NCI-H146 (cell line): ENCODE measurements around the gene CHD5.
"Not testable (repeated sequence)": the region's sequence is repeated elsewhere in the genome, so short reads cannot be mapped to it uniquely, and the experiment has no call there.

Experiments
- DNase-seq: peaks from one replicate; lab custom pipeline; 2025; lab: John Stamatoyannopoulos, UW

CHD5 gene

DNA sequence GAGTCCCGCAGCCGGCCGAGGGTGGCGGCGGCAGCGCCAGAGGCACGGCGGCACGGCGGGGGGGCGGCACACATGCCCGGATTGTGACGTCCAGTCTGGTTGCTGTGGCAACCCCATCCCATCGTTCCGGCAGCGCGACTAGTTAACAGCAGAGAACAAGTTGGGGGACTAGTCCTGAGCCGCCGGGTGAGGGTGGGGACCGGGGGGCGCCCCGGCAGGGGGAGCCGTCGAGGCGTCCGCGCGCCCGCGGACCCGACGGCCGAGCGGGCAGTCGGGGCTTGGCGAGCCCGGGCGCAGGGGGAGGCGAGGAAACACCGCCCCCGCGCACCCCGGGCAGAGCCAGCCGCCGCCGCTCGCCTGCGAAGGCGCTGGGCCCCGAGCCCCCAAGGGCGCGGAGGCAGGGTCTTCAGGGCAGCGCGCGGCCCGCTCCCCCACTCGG is at the start of gene CHD5:
Gene CHD5, minus strand, starts transcription at position 54 of the 439 bp plus-strand sequence. CDS start 298 bp downstream, outside the sequence.
- peak; percentile 32 for DNase-seq

DNA sequence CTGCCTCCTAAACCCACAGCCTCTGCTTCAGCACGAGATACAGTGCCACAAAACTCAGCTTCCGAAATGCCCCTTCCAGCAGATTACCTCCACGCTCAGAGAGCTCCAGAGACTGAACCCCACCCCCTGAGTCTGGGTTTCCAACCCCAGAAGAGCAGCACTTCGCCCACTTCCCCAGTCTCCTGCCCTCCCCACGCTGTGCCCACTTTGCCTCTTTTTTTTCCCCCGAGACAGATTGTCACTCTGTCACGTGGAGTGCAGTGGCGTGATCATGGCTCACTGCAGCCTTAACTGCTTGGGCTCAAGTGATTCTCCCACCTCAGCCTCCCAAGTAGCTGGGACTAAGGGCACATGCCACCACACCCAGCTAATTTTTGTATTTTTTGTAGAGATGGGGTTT is 45.5 kb upstream of the CHD5 start:
- DNase-seq, result no peak

DNA sequence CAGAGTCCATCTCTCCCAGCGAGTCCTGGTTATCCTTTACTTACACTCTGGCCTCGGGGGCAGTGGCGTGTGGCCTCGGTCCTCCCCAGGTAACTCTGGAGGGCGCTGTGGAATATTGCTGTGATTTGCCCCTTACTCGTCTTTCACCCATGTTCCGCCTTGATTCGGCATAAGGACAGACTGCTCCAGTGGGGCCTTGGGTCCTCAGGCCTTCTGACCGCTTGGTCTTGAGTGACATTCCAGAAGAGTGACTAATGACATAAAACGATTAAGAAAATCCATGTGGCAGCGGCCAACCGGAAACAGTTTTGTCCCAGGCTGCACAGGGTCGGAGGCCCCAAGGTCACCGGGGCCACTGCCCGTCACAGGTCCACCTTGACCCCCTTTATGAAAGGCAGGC is 44.6 kb upstream of the CHD5 start:
- DNase-seq, result no peak

DNA sequence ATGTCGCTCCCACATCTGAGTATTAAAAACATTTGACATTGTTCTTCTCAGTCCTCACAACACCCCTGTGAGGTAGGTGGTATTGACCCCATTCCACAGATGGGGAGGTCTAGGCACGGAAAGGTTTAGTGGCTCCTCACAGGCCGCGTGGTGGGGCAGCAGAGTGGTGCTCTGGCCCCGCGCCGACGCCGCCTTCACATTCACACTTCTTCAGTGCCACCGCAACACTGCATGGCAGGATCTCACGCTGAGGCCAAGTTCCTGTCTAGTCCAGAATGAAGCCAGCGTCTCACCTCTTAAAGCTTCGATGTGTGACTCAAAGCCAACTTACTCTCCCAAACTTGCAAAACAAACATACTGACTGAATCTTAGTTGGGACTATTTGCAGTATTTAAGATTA is 43.5 kb upstream of the CHD5 start:
- DNase-seq, result no peak

DNA sequence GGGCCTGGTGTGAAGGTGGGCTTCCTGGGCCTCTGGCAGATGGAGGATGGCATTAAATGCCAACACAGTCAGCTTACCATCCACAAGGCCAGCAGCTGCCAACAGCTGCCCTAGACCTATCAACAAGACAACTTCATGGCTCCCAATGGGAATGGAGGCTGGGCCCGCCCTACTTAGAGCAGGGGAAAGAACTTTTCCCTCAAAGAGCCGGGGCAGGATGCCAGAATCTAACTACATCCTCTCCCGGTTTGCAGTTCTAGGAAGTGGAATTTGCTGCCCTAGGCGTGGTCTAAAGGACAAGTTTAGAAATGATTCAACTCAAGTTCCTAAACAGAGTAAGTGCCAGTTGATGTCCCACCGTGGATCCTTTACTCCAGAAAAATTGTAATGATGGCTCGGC is 42.5 kb upstream of the CHD5 start:
- no peak for DNase-seq

DNA sequence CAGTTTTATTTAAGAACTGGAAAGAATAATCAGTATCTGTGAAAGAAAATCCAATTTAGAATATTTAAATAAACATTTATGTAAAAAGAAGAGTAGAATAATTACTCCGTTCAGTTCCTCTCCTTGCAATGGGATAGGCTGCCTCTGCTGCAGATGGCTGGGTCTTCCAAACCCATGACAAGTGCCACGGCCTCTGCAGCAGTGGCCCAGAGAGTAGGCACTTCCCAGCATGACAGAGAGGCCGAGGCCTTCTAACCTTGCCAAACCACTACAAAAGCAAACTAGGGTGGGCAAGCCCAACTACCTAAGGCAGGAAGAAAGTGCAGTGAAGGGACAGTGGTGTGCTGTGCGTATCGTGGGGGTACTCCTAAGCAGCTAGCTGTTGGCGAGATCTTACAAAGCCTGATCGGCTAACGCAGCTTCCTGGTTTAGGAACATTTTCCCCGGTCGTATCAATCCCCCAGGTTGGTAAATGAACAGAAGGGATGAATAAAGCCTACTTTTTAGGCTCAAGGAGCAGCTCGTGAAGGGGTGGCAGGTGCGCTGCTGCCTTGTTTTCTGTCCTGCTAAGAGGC is 41.2 kb upstream of the CHD5 start:
- DNase-seq, result no peak

DNA sequence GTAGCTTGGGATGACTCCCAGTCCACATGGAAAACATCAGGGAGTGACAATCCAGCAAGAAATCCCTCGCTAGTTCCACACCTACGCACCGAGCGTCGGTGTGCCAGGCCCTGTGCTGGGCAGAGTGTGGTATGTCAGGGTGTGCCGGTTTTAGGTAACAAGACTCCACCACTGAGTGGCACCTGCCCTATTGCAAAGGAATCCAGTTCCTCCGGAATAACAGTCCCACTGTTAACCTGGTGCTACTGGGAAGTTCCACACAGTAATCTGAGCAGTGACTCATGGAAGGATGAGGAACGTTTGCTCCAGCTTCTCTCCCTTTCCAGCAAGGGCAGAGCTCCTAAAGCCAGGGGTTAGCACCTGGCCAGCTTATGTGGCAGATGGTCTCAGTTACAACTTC is 40.1 kb upstream of the CHD5 start:
- DNase-seq, result no peak

DNA sequence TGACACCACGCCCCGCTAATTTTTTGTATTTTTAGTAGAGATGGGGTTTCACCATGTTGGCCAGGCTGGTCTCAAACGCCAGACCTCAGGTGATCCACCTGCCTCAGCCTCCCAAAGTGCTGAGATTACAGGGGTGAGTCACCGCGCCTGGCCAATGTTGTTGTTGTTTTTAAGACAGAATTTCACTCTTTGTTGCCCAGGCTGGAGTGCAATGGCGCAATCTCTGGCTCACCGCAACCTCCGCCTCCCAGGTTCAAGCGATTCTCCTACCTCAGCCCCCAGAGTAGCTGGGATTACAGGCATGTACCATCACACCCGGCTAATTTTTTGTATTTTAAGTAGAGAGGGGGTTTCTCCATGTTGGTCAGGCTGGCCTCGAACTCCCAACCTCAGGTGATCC is 39.5 kb upstream of the CHD5 start:
- DNase-seq, result not testable (repeated sequence)

DNA sequence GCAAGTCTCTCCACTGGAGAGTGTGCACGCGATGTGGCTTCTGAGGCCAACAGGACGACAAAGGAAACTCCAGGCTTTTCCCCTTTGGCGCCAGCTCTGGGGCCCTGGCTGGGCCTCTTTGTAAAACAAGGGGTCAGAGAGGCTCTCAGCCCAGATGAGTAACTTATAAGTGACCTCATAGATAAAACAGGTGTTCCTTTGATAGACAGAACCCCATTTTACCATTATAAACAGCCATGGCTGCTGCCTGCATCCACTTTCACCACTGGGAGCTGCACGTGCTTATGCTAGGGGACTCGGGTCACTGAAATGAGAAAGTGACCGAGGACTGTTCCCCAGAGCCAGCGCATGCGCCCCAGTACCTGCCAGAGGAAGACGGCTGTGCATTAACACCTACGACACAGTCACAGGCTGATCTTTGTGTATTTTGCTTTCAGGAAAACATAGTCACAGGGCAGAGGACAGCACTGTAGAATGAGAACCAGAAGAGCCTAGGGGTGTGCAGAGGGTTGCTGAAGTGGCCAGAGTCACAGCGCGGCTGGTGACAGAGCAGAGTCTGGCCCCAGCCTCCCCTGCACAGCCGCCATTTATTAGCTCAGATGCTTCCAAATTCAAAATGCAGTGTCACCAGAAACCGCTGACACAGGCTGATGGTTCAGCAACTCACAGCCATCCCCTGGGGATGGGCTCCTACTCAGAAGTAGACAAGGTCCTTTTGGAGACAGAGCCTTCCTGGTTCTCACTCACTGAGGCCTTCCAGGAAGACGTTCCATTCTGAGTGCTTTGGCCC is 38.4 kb upstream of the CHD5 start:
- DNase-seq, result no peak

DNA sequence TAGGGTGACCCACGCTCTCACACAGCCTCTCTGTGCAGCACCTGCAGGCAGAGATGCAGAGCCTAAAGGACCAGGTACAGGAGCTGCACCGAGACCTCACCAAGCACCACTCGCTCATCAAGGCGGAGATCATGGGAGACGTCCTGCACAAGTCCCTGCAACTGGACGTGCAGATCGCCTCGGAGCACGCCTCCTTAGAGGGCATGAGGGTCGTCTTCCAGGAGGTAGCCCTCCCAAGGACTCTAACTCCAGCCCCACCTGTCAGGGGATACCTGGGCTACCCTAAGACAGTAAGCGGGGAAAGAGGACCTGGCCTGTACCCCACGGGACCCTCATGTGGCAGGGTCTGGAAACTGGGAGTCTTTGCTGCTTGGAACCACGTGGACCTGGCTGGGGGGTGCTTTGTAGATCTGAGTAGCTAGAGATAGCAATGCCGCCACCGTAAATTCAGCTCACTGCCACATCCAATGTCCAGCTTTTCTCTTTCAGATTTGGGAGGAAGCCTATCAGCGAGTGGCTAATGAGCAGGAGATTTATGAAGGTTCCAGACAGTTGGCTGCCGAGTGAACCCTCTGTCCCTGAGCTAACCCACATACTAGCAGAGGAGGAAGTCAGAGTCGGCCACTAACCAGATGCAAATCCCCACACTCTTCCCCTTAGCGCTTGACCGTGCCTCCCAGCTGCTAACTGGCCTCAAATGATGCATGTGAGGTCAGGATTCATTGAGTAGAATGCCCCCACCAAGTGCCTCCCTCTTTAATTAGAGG is 32.3 kb upstream of the CHD5 start:
- DNase-seq, result no peak

DNA sequence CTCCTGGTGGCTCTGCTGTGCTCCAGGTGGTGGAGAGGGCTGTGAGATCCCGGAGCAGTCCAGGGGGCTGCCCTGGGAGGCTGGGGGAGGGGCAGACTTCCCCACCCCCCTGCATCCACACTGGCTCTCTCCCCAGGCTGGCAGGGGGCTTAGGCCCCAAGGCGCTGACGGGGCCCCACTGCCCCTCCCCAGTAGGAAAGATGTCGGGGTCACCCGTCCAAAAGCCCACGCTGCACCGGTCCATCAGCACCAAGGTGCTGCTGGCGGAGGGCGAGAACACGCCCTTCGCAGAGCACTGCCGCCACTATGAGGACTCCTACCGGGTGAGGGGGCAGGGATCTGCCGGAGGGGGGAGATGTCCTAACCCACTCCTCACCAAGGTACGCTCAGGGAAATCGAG is 31.6 kb upstream of the CHD5 start:
- DNase-seq, result no peak

DNA sequence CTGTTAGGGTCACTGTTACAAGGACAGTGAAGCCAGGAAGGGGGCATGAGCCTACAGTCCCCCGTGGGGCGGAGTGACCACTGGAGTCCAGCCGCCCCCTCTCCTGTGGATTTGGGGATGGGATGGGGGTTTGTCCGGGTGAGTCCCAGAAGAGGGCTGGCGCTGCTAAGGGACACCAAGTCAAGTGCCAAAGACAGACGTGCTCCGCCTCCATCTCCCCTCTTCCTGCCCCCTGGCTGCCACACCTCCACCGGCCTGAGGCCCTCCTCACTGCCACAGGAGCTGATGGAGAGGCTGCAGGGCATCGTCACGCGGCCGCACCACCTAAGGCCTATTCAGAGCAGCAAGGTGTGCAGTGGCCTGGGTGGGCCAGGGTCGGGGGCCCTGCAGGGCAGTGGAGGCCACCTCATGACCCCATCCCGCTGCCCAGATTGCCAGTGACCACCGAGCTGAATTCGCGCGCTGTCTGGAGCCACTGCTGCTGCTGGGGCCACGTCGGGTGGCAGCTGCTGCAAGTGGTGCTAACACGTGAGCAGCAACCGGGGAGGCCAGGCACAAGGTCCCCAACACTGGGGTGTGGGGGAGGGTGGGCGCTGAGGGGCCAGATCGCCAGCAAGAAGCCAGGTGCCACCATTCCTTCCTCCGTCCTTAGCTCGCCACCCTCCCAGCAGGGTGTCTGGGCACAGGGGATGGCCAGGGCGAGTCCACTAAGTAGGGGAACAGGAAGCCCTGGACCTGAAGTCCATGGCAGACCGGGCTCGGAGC is 30.7 kb upstream of the CHD5 start:
- DNase-seq, result no peak

DNA sequence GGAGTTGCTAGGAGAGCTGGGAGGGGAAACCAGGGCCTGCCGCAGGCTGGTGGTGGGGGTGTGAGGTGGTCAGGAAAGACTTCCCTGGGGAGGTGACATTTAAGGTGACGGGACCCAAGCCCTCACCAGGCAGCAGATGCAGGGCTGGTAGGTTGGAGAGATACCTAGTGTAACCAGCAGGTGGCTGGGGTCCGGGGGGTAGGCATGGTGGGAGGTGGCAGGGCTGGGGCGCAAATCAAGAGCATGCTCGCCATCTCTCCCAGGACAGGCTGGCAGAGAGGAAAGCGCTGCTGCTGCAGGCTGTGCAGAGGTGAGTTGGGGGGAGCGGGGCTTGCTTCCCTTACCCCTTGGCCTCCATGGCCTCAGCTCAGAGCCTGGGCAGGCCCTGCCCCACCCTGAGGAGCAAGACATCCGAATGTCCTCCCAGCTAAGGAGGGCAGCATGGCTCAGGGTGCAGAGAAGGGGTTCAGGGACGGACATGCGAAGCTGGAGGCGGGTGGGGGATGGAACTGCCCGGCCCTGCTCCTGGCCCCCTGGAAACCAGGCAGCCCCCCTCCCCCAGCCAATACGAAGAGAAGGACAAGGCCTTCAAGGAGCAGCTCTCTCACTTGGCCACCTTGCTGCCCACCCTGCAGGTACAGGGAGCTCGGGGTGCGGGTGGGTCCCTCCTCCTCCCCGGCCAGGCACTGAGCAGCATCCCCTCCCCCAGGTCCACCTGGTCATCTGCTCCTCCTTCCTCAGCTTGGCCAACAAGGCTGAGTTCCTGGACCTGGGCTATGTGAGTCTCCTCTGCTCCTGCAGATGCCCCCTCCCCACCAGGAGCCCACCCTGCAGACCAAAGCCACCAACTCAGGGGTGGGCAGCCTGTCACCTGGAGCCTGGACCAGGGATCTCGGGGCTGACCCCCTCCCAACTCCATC is 29.8 kb upstream of the CHD5 start:
- no peak for DNase-seq

DNA sequence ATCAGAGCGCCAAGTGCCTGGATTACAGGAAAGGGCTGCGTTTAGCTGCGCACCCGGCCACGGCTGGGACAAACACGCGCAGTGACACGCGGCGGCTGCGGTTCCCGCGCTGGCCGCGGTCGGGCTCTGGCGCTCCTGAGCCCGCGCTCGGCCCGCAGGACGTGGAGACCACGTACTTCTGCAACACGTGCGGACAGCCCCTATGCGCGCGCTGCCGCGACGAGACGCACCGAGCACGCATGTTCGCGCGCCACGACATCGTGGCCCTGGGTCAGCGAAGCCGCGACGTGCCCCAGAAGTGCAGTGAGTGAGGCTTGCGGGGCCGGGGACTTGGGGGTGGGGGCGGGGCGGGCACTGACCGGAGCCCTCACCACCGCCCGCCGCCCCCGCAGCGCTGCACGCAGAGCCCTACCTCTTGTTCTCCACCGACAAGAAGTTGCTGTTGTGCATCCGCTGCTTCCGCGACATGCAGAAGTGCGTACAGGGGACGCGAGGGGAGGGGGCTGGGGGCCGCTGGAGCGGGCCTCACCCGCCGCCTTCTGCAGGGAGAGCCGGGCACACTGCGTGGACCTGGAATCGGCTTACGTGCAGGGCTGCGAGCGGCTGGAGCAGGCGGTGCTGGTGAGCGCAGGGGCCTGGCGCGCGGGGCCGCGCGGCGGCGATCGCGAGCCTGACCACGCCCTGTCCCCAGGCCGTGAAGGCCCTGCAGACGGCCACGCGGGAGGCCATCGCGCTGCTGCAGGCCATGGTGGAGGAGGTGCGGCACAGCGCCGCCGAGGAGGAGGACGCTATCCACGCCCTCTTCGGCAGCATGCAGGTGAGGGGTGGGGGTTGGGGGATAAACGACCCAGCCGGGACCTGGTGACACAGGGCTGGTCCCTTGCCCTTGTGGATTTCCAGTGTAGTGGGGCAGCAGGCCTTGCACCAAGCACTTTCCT is 28.9 kb upstream of the CHD5 start:
- no peak for DNase-seq

DNA sequence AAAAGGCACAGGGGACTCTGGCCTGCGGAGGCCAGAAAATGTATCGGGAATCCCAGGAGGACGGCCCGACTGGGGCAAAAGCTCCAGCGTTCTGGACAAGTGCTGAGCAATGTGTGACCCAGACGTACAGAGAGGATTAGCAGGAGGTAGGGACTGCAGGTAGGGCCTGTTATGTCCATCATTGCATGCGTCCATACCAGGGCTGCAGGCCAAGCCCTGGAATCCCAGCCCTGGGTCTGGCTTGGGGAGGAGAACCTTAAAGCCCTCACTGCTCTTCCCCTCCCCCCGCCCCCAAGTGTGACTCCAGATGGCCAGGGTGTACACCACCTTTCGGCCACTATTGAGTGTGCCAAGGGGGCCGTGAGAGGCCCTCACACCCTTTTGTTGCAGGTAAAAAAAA is 27.8 kb upstream of the CHD5 start:
- no peak for DNase-seq

DNA sequence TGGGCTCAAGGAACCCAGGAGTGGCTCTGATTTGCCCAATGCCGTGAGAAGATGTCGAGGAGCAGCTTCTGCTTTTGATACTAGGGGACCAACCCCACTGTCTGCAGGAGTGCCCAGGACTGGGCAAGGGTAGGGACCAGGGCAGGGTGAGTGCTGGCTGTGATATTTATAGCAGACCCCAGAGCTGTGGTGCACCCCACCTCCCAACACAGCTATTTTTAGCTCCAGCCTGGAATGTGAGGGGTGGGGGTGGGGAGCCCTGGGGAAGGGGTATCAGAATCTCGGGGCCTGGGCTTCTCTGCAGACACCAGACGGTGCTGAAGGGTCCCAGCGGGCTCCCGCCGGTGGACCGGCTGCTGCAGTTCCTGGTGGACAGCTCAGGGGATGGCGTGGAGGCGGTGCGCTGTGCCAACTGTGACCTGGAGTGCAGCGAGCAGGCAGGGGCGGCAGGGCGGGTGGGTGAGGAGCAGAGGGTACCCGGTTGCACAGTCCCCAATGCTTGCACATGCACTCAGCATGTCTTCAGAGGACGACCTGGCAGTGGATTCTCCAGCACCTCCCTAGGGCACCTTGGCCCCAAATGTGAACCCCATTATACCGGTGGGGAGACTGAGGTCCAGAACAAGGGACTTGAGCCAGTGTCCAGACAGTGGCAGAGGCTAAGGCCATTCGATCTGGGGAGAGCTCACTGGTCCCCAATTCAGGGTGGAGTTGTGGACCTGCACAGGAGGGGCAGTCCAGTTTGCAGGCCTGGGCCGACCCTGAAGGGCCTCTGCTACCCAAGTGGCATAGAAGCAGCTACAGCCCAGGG is 27.2 kb upstream of the CHD5 start:
- no peak for DNase-seq

DNA sequence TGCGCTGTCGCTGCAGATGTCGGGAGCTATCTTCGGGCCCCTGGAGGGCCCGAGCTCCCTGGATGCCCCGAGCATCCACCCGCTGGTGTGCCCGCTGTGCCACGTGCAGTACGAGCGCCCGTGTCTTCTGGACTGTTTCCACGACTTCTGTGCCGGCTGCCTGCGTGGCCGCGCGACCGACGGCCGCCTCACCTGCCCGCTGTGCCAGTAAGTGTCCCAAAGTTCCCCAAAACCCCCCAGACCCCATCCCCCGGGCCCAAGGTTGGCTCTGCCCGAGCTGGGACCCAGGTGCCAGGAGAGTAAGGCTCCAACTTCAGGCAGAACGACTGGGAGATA is 26.4 kb upstream of the CHD5 start:
- no peak for DNase-seq

DNA sequence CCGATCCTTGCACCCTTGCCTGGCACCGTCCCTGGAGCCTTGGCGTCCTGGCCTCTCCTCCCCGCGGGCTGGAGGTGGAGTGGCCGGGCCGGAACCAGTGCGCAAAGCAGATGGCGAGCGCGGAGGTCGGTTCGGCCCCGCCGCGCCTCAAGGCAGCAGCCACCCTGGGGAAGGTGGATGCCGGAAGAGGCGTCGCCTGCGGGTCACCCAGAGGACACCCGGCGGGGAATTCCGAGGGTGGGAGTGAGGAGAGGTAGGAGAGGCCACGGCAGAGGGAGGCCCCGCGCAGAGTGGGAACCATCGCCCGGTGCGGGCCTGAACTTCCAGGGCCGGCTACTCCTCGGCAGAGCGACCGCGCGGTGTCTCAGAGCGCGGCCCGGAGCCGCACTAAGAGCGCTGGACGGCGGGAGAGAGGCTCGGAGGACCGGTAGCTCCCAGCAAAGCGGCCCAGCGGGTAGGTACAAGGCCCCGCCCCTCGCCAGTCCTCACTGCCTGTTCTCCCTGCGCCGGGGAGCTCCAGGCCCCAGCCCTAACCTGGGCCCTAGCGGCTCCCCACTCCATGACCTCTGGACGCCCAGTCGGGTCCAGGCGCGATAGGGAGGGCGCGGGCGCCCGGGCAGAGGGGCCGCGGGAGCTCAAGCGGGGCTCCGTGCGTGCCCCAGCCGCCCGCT is 25.9 kb upstream of the CHD5 start, which contains the start of gene RNF207:
Gene RNF207, plus strand, starts transcription at position 271 of the 671 bp plus-strand sequence. CDS start 417 bp downstream, outside the sequence.
- DNase-seq, result peak; percentile 76

DNA sequence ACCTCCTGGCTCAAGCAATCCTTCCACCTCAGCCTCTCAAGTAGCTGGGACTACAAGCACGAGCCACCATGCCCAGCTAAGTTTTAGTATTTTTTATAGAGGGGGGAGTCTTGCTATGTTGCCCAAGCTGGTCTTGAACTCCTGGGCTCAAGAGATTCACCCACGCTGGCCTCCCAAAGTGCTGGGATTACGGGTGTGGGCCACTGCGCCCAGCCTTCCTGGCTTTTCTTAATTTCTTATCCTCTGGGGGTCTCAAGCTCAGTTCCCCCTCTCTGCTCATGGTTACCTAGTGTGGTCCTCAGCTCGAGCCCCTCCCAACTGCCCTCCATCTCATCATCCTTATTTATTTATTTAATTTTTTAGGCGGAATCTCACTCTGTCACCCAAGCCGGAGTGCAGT is 22.1 kb upstream of the CHD5 start:
- DNase-seq, result no peak
